Naive thymus-derived CD8-positive, alpha-beta T cell (primary cell): ENCODE measurements around the gene DPYD. TPM values are rescaled to one million over a fixed set of nuclear protein-coding genes. Genes with fewer than 3 reads are reported as not detected.

ENCODE experiments used
- ATAC-seq, 2 donors: fragments of 150-1000 bp; cut with Tn5 transposase in 1 of 2; sonication (Bioruptor Pico), chemical (Tn5 transposase) in 1 of 2; 1 replicate in 1 of 2; 2 replicates in 1 of 2; pipeline ENCODE4 v1.10.0; 2021; ENCODE audit warnings: mild to moderate bottlenecking in 2 of 2, moderate library complexity in 2 of 2
- POLR2A ChIA-PET: fragments of 350-600 bp; sonication (Branson Sonifier 250); formaldehyde crosslinking; loops from one replicate; lab custom pipeline; 2021; ENCODE audit warnings: antibody characterized with exemption; lab: Charles Lee
- DNase-seq, 10 donors: peaks; one replicate each; pipeline versions ENCODE4 v3.0.0 to v3.0.0-alpha.2; 2020 to 2022
- H3K27ac Mint-ChIP-seq, 10 donors: one replicate each; pipeline ENCODE4 v1.8.0; 2020 to 2022; ENCODE audit warnings: mild to moderate bottlenecking in 10 of 10, mixed read lengths in 10 of 10, moderate library complexity in 4 of 10, inconsistent platforms in 1 of 10
- H3K27me3 Mint-ChIP-seq, 5 donors: one replicate each; pipeline ENCODE4 v1.8.0; 2021 to 2022; ENCODE audit warnings: mixed read lengths in 5 of 5
- H3K36me3 Mint-ChIP-seq, 3 donors: one replicate each; pipeline ENCODE4 v1.8.0; 2020 to 2022; ENCODE audit warnings: mixed read lengths in 3 of 3, mild to moderate bottlenecking in 2 of 3, inconsistent platforms in 1 of 3
- H3K4me1 Mint-ChIP-seq, 4 donors: one replicate each; pipeline ENCODE4 v1.8.0; 2021 to 2022; ENCODE audit warnings: mixed read lengths in 4 of 4
- H3K4me3 Mint-ChIP-seq, 10 donors: one replicate each; pipeline ENCODE4 v1.8.0; 2020 to 2022; ENCODE audit warnings: mild to moderate bottlenecking in 10 of 10, mixed read lengths in 10 of 10, moderate library complexity in 6 of 10, inconsistent platforms in 1 of 10
- H3K9me3 Mint-ChIP-seq, 9 donors: one replicate each; pipeline ENCODE4 v1.8.0; 2020 to 2022; ENCODE audit warnings: mixed read lengths in 9 of 9, mild to moderate bottlenecking in 3 of 9, inconsistent platforms in 1 of 9, moderate library complexity in 1 of 9
- polyA plus RNA-seq, 3 donors: library from polyadenylated mRNA; unstranded; fragments of 300-500 nt; fragmentation: Illumina TruSeq; gene quantifications; one replicate each; pipeline ENCODE4 v1.2.3, GENCODE V29; 2021
- total RNA-seq, 8 experiments: library from RNA in 2 of 8; stranded (reverse) in 2 of 8; gene quantifications; one replicate each; pipeline ENCODE4 v1.2.3 and lab custom pipeline; 2021 to 2026

Gene DPYD
- total and polyA plus RNA-seq, 5 experiments from 2014 or later: 24.1 to 40.9 (median 39.3) TPM

GRCh38 chr1:97712980-97713379, 207.9 kb downstream of the DPYD start:
- DNase-seq (no peak), ATAC-seq (no peak)
- Mint-ChIP-seq H3K4me3 (no peak overlapping the region), H3K27ac (no peak overlapping the region), H3K27me3 (no peaks in the 10 kb centered on the region), H3K4me1 (peaks cover 0 to 2% (median 0%) of the 10 kb centered on the region in 4 donors), H3K9me3 (peaks cover 0 to 10% (median under 1%) of the 10 kb centered on the region in 9 donors), H3K36me3 (peaks cover 14 to 32% (median 22%) of the 10 kb centered on the region in 3 donors)
- POLR2A ChIA-PET: no interaction called here

GRCh38 chr1:97711858-97712257, 209.0 kb downstream of the DPYD start:
- DNase-seq (no peak), ATAC-seq (no peak)
- peaks cover 0 to 14% (median 5%) of the 10 kb centered on the region in 9 donors for H3K9me3 Mint-ChIP-seq
- peaks cover 10 to 29% (median 16%) of the 10 kb centered on the region in 3 donors for H3K36me3 Mint-ChIP-seq
- no peaks in the 10 kb centered on the region for H3K4me1 Mint-ChIP-seq
- no peaks in the 10 kb centered on the region for H3K27me3 Mint-ChIP-seq
- POLR2A ChIA-PET: no interaction called here
- no peak overlapping the region for H3K4me3 Mint-ChIP-seq
- H3K27ac Mint-ChIP-seq: no peak overlapping the region

GRCh38 chr1:97693601-97694000, 227.2 kb downstream of the DPYD start:
- Mint-ChIP-seq H3K4me1 (peaks cover 0 to 4% (median 0%) of the 10 kb centered on the region in 4 donors), H3K27ac (peak overlapping the region in 1 of 10 donors; percentile 17), H3K27me3 (no peaks in the 10 kb centered on the region), H3K9me3 (no peaks in the 10 kb centered on the region), H3K36me3 (peaks cover 10 to 52% (median 34%) of the 10 kb centered on the region in 3 donors), H3K4me3 (no peak overlapping the region)
- POLR2A ChIA-PET: no interaction called here
- ATAC-seq: no peak
- DNase-seq: no peak

GRCh38 chr1:97691325-97691724, 229.5 kb downstream of the DPYD start:
- H3K9me3 Mint-ChIP-seq: peaks cover 0 to 4% (median 0%) of the 10 kb centered on the region in 9 donors
- DNase-seq (no peak), ATAC-seq (no peak)
- H3K27ac Mint-ChIP-seq: no peak overlapping the region
- H3K4me3 Mint-ChIP-seq: no peak overlapping the region
- peaks cover 10 to 63% (median 44%) of the 10 kb centered on the region in 3 donors for H3K36me3 Mint-ChIP-seq
- POLR2A ChIA-PET: no interaction called here
- peaks cover 0 to 5% (median 0%) of the 10 kb centered on the region in 4 donors for H3K4me1 Mint-ChIP-seq
- no peaks in the 10 kb centered on the region for H3K27me3 Mint-ChIP-seq

GRCh38 chr1:97685360-97685759, 235.5 kb downstream of the DPYD start:
- H3K27me3 Mint-ChIP-seq: no peaks in the 10 kb centered on the region
- peaks cover 0 to 4% (median 0%) of the 10 kb centered on the region in 9 donors for H3K9me3 Mint-ChIP-seq
- peaks cover 6 to 63% (median 57%) of the 10 kb centered on the region in 3 donors for H3K36me3 Mint-ChIP-seq
- no peak overlapping the region for H3K4me3 Mint-ChIP-seq
- H3K4me1 Mint-ChIP-seq: peaks cover 0 to 8% (median under 1%) of the 10 kb centered on the region in 4 donors
- no peak for ATAC-seq
- POLR2A ChIA-PET: no interaction called here
- no peak for DNase-seq
- H3K27ac Mint-ChIP-seq: no peak overlapping the region

- Mint-ChIP-seq H3K36me3 (peaks cover 27 to 67% (median 63%) of the 10 kb centered on the region in 3 donors), H3K9me3 (peaks cover 0 to 4% (median 0%) of the 10 kb centered on the region in 9 donors), H3K27ac (no peak overlapping the region), H3K27me3 (no peaks in the 10 kb centered on the region), H3K4me3 (no peak overlapping the region), H3K4me1 (peaks cover 0 to 5% (median under 1%) of the 10 kb centered on the region in 4 donors)
- ATAC-seq (no peak), DNase-seq (no peak)
- POLR2A ChIA-PET: no interaction called here
These were observed 239.9 kb downstream of the DPYD start for GRCh38 chr1:97680894-97681293.

- no peak for DNase-seq
- peaks cover 27 to 64% (median 62%) of the 10 kb centered on the region in 3 donors for H3K36me3 Mint-ChIP-seq
- POLR2A ChIA-PET: no interaction called here
These were observed 240.4 kb downstream of the DPYD start for GRCh38 chr1:97680470-97680869.

GRCh38 chr1:97677702-97678101, 243.1 kb downstream of the DPYD start:
- peaks cover 32 to 74% (median 70%) of the 10 kb centered on the region in 3 donors for H3K36me3 Mint-ChIP-seq
- H3K27me3 Mint-ChIP-seq: no peaks in the 10 kb centered on the region
- ATAC-seq: no peak
- peaks cover 0 to 2% (median 0%) of the 10 kb centered on the region in 4 donors for H3K4me1 Mint-ChIP-seq
- no peak overlapping the region for H3K4me3 Mint-ChIP-seq
- peaks cover 0 to 4% (median 0%) of the 10 kb centered on the region in 9 donors for H3K9me3 Mint-ChIP-seq
- no peak overlapping the region for H3K27ac Mint-ChIP-seq
- DNase-seq: no peak
- POLR2A ChIA-PET: no interaction called here

More at GRCh38 chr1:97680470-97680869, 240.4 kb downstream of the DPYD start:
- ATAC-seq: no peak
- H3K27ac Mint-ChIP-seq: no peak overlapping the region
- peaks cover 0 to 4% (median 0%) of the 10 kb centered on the region in 9 donors for H3K9me3 Mint-ChIP-seq
- no peaks in the 10 kb centered on the region for H3K27me3 Mint-ChIP-seq
- no peak overlapping the region for H3K4me3 Mint-ChIP-seq
- peaks cover 0 to 3% (median under 1%) of the 10 kb centered on the region in 4 donors for H3K4me1 Mint-ChIP-seq

- Mint-ChIP-seq H3K36me3 (peaks cover 45 to 69% (median 68%) of the 10 kb centered on the region in 3 donors), H3K9me3 (peaks cover 0 to 11% (median 4%) of the 10 kb centered on the region in 9 donors), H3K27ac (no peak overlapping the region), H3K27me3 (no peaks in the 10 kb centered on the region), H3K4me3 (no peak overlapping the region), H3K4me1 (no peaks in the 10 kb centered on the region)
- ATAC-seq (no peak), DNase-seq (no peak)
- POLR2A ChIA-PET: no interaction called here
These were observed 246.3 kb downstream of the DPYD start for GRCh38 chr1:97674517-97674916.

- POLR2A ChIA-PET: no interaction called here
- Mint-ChIP-seq H3K27me3 (no peaks in the 10 kb centered on the region), H3K4me3 (no peak overlapping the region), H3K27ac (no peak overlapping the region), H3K9me3 (peaks cover 0 to 11% (median 0%) of the 10 kb centered on the region in 9 donors), H3K36me3 (peaks cover 14 to 36% (median 34%) of the 10 kb centered on the region in 3 donors), H3K4me1 (no peaks in the 10 kb centered on the region)
- DNase-seq (peak in 1 of 10 donors; percentile 1), ATAC-seq (no peak)
These were observed 251.9 kb downstream of the DPYD start for GRCh38 chr1:97668945-97669344.

- peaks cover 6 to 15% (median 10%) of the 10 kb centered on the region in 4 donors for H3K4me1 Mint-ChIP-seq
- no peak for DNase-seq
- H3K9me3 Mint-ChIP-seq: peaks cover 0 to 2% (median 0%) of the 10 kb centered on the region in 9 donors
- H3K36me3 Mint-ChIP-seq: peaks cover 16 to 30% (median 21%) of the 10 kb centered on the region in 3 donors
- no peak for ATAC-seq
- POLR2A ChIA-PET: no interaction called here
- H3K27ac Mint-ChIP-seq: peak overlapping the region in 2 of 10 donors; percentile 30 to 68
- H3K4me3 Mint-ChIP-seq: peak overlapping the region in 1 of 10 donors; percentile 33
- no peaks in the 10 kb centered on the region for H3K27me3 Mint-ChIP-seq
These were observed 260.3 kb downstream of the DPYD start for GRCh38 chr1:97660431-97661105.

- Mint-ChIP-seq H3K4me1 (peaks cover 0 to 7% (median 3%) of the 10 kb centered on the region in 4 donors), H3K27ac (no peak overlapping the region), H3K4me3 (no peak overlapping the region), H3K27me3 (no peaks in the 10 kb centered on the region), H3K9me3 (peaks cover 0 to 6% (median 0%) of the 10 kb centered on the region in 9 donors), H3K36me3 (peaks cover 10 to 36% (median 35%) of the 10 kb centered on the region in 3 donors)
- POLR2A ChIA-PET: no interaction called here
- ATAC-seq (no peak), DNase-seq (no peak)
These were observed 265.8 kb downstream of the DPYD start for GRCh38 chr1:97654876-97655585.

- ATAC-seq: no peak
- Mint-ChIP-seq H3K9me3 (peaks cover 6 to 20% (median 12%) of the 10 kb centered on the region in 9 donors), H3K4me3 (no peak overlapping the region), H3K27ac (no peak overlapping the region), H3K27me3 (no peaks in the 10 kb centered on the region), H3K4me1 (peaks cover 0 to 5% (median 1%) of the 10 kb centered on the region in 4 donors), H3K36me3 (peaks cover 29 to 53% (median 44%) of the 10 kb centered on the region in 3 donors)
- POLR2A ChIA-PET: no interaction called here
- DNase-seq: no peak
These were observed 269.6 kb downstream of the DPYD start for GRCh38 chr1:97651250-97651649.
